GM12872 (cell line): ENCODE measurements around the gene WNT5A.

Experiments
- CTCF ChIP-seq: IDR thresholded peaks from 3 replicates; pipeline ENCODE4 v1.5.1; 2011; ENCODE audit warnings: low read depth, mild to moderate bottlenecking, low read length, moderate library complexity; ENCODE audit not compliant: insufficient read depth

The WNT5A gene

GRCh38 chr3:55515550-55516246 lies 28.6 kb upstream of the WNT5A start:
- no peak for TF ChIP-seq CTCF

GRCh38 chr3:55514962-55515361 lies 27.9 kb upstream of the WNT5A start:
- TF ChIP-seq CTCF, result no peak

GRCh38 chr3:55512571-55513343 lies 25.7 kb upstream of the WNT5A start:
- TF ChIP-seq CTCF, result no peak

- no peak for TF ChIP-seq CTCF
Measured at GRCh38 chr3:55511895-55512570, 24.9 kb upstream of the WNT5A start.

GRCh38 chr3:55508335-55508734 lies 21.2 kb upstream of the WNT5A start:
- no peak for TF ChIP-seq CTCF

- no peak for TF ChIP-seq CTCF
Measured at GRCh38 chr3:55507808-55508207, 20.7 kb upstream of the WNT5A start.

- no peak for TF ChIP-seq CTCF
Measured at GRCh38 chr3:55505776-55506175, 18.7 kb upstream of the WNT5A start.
